Left lung (tissue), 10 donors: ENCODE results near the gene GP1BA. TPM values are rescaled to one million over a fixed set of nuclear protein-coding genes. Genes with fewer than 3 reads are reported as not detected.

Experiments
- ATAC-seq: fragments of 200-7000 bp; cut with Tn5 transposase; one replicate; pipeline ENCODE4 v1.9.1; 2020; ENCODE audit warnings: moderate library complexity
- DNase-seq, 4 donors: peaks; one replicate each; pipeline ENCODE4 v3.0.0-alpha.2; 2013 to 2020
- H3K27ac ChIP-seq, 2 donors: fragments of 200-600 bp; sonication (generic) in 1 of 2; one replicate each; pipeline versions ENCODE4 v1.5.0 to v1.8.0; 2020 to 2021
- H3K27me3 ChIP-seq, 2 donors: fragments of 200-600 bp; sonication (generic) in 1 of 2; one replicate each; pipeline versions ENCODE4 v1.5.0 to v1.8.0; 2020 to 2021
- H3K36me3 ChIP-seq, 2 donors: fragments of 200-600 bp; sonication (generic) in 1 of 2; one replicate each; pipeline versions ENCODE4 v1.5.0 to v1.8.0; 2020 to 2021
- H3K4me1 ChIP-seq, 2 donors: fragments of 200-600 bp; one replicate each; pipeline ENCODE4 v1.8.0; 2021
- H3K4me3 ChIP-seq, 2 donors: fragments of 200-600 bp; sonication (generic) in 1 of 2; one replicate each; pipeline versions ENCODE4 v1.5.0 to v1.8.0; 2020 to 2021; ENCODE audit warnings: mild to moderate bottlenecking in 1 of 2
- H3K9me3 ChIP-seq, 2 donors: fragments of 200-600 bp; sonication (generic) in 1 of 2; one replicate each; pipeline versions ENCODE4 v1.5.0 to v1.8.0; 2020 to 2021
- CTCF ChIP-seq, 2 donors: fragments of 200-600 bp; sonication (generic) in 1 of 2; IDR thresholded peaks; one replicate each; pipeline versions ENCODE4 v1.5.0 to v1.8.0; 2021; ENCODE audit warnings: antibody characterized with exemption in 2 of 2
- intact Hi-C, 2 donors: fragments of 100-400 bp; cut with DNase I; formaldehyde crosslinking; loops; one replicate each; pipeline versions ENCODE4 v1.11.2 to v1.14.2; 2022
- polyA plus RNA-seq, 6 donors: library from polyadenylated mRNA; unstranded; fragments of 120-200 nt; gene quantifications; one replicate each; pipeline ENCODE4 v1.2.1, GENCODE V29; 2013; ENCODE audit not compliant: insufficient read length in 6 of 6
- total RNA-seq, 2 donors: library from RNA; stranded (reverse); fragmentation: NEBNext Ultra II Directional; extraction: Animal tissue kit (Norgen Biotek cat#: 25700); gene quantifications; one replicate each; pipeline ENCODE4 v1.2.1, GENCODE V29; 2021
- donor health status: DM: no; HTN: yes; CAD: no.
- donor health status: DM: no; HTN: no; CAD: no.

Gene GP1BA
- total and polyA plus RNA-seq, 8 donors, result 0.31 to 3.7 (median 3.4) TPM

- H3K27me3 ChIP-seq, result peaks cover 0 to 21% of the 10 kb centered on the region in 2 donors
- peaks cover 0 to 21% of the 10 kb centered on the region in 2 donors for H3K36me3 ChIP-seq
- DNase-seq, result peak in 3 of 4 donors; percentile 55 to 84 (median 67)
- peaks cover 11 to 48% of the 10 kb centered on the region in 2 donors for H3K4me1 ChIP-seq
- intact Hi-C loops, result loop anchor here in 1 of 2 donors (10.0 kb wide), 1 partner anchor 74 kb away; no protein-coding TSS in a partner anchor
- no peak for TF ChIP-seq CTCF (IDR thresholded peaks at IDR 0.05)
- peak overlapping the region; percentile 60 to 80 for H3K27ac ChIP-seq
- peak overlapping the region; percentile 42 to 54 for H3K4me3 ChIP-seq
- H3K9me3 ChIP-seq, result no peaks in the 10 kb centered on the region
- peak; percentile 4 for ATAC-seq
Measured at GRCh38 chr17:4900231-4901107, 31.6 kb upstream of the GP1BA start.

GRCh38 chr17:4901108-4901647, 30.9 kb upstream of the GP1BA start:
- DNase-seq, result peak in 1 of 4 donors; percentile 86
- ATAC-seq, result no peak
- H3K4me3 ChIP-seq, result peak overlapping the region; percentile 42 to 54

DNA sequence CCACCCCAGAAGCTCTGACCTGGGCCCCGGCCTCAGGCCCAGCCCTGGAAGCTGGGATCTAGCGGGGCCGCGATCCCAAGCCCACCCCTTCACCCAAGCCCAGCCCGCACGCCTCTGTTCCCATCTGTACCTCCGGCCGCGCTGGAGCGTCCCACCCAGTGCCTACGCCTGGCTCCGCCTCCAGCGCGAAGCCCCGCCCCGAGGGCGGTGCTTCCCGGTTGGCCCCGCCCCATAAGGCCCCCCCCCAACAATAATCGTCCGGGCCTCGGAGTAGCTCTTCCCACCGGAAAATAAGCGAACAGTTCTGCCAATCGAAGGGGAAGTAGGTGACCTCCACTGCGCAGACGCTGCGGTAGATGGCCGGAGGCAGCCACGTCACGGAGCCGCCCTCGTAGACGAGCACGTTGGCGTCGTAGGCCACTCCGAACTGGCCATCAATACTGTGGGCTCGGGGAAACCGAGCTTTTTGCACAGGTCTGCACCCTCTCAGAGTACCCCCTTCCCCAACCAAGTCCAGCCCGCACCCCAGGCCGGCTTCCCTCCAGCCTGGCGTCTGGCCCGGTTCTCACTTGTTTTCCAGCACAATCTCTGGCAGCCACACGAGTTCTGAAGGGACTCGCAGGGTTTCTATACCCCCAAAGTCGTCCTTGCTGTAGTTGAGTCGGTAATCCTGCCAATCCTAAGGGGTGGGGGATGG, 30.3 kb upstream of the GP1BA start:
- no peak for TF ChIP-seq CTCF (IDR thresholded peaks at IDR 0.05)
- Histone ChIP-seq H3K27ac (peak overlapping the region; percentile 80 to 85), H3K27me3 (peaks cover 0 to 21% of the 10 kb centered on the region in 2 donors), H3K4me3 (peak overlapping the region in 1 of 2 donors; percentile 54), H3K9me3 (no peaks in the 10 kb centered on the region), H3K36me3 (peaks cover 0 to 8% of the 10 kb centered on the region in 2 donors), H3K4me1 (peaks cover 11 to 48% of the 10 kb centered on the region in 2 donors)
- ATAC-seq (peak; percentile 69), DNase-seq (peak in 3 of 4 donors; percentile 39 to 94 (median 92))
- intact Hi-C loops, result loop anchor here in 1 of 2 donors (10.0 kb wide), 1 partner anchor 73 kb away; no protein-coding TSS in a partner anchor

More at GRCh38 chr17:4901108-4901647, 30.9 kb upstream of the GP1BA start:
- TF ChIP-seq CTCF (IDR thresholded peaks at IDR 0.05), result no peak
- peaks cover 0 to 21% of the 10 kb centered on the region in 2 donors for H3K27me3 ChIP-seq
- H3K36me3 ChIP-seq, result peaks cover 0 to 14% of the 10 kb centered on the region in 2 donors
- no peaks in the 10 kb centered on the region for H3K9me3 ChIP-seq
- H3K27ac ChIP-seq, result peak overlapping the region; percentile 60 to 80
- peaks cover 11 to 48% of the 10 kb centered on the region in 2 donors for H3K4me1 ChIP-seq
- intact Hi-C loops, result loop anchor here in 1 of 2 donors (10.0 kb wide), 1 partner anchor 74 kb away; no protein-coding TSS in a partner anchor

GRCh38 chr17:4902540-4902939, 29.5 kb upstream of the GP1BA start:
- Histone ChIP-seq H3K36me3 (peaks cover 0 to under 1% of the 10 kb centered on the region in 2 donors), H3K27ac (peak overlapping the region; percentile 80 to 85), H3K4me1 (peaks cover 11 to 48% of the 10 kb centered on the region in 2 donors), H3K4me3 (peak overlapping the region in 1 of 2 donors; percentile 54), H3K9me3 (no peaks in the 10 kb centered on the region), H3K27me3 (peaks cover 0 to 21% of the 10 kb centered on the region in 2 donors)
- ATAC-seq, result no peak
- intact Hi-C loops, result loop anchor here in 1 of 2 donors (10.0 kb wide), 1 partner anchor 72 kb away; no protein-coding TSS in a partner anchor
- peak in 1 of 4 donors; percentile 54 for DNase-seq
- no peak for TF ChIP-seq CTCF (IDR thresholded peaks at IDR 0.05)
